Regular cardiac myocyte (primary cell): ENCODE data around the gene FCER1G. TPM values are rescaled to one million over a fixed set of nuclear protein-coding genes. Genes with fewer than 3 reads are reported as not detected.

Source experiments
- total RNA-seq: library from RNA; depleted of rRNA; stranded (reverse); fragments of >200 nt; gene quantifications from 2 replicates; pipeline ENCODE4 v1.2.3, GENCODE V29; 2014

FCER1G gene
- 0.38 TPM in 1 of 2 replicates, not detected in the other for total RNA-seq

DNA sequence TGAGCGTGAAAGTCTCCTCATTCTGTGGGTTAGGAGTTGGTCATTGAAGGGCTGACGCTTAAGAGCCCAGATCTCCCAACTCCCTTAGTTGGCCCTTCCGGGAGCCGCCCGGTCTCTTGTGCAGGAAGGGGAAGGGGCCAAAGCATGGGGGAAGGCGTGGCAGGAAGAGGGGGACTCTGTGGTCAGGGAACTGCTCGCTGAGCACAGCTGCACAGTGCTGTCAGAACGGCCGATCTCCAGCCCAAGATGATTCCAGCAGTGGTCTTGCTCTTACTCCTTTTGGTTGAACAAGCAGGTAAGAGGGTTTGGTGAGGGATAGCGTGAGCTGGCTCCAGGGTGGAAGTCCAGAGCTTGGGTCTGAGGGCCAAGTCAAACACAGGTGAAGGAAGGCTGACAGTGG is at the start of gene FCER1G:
TSS of gene FCER1G (plus strand) at position 220 of the 400 bp plus-strand sequence. CDS start at position 247, 27 bp downstream.

DNA sequence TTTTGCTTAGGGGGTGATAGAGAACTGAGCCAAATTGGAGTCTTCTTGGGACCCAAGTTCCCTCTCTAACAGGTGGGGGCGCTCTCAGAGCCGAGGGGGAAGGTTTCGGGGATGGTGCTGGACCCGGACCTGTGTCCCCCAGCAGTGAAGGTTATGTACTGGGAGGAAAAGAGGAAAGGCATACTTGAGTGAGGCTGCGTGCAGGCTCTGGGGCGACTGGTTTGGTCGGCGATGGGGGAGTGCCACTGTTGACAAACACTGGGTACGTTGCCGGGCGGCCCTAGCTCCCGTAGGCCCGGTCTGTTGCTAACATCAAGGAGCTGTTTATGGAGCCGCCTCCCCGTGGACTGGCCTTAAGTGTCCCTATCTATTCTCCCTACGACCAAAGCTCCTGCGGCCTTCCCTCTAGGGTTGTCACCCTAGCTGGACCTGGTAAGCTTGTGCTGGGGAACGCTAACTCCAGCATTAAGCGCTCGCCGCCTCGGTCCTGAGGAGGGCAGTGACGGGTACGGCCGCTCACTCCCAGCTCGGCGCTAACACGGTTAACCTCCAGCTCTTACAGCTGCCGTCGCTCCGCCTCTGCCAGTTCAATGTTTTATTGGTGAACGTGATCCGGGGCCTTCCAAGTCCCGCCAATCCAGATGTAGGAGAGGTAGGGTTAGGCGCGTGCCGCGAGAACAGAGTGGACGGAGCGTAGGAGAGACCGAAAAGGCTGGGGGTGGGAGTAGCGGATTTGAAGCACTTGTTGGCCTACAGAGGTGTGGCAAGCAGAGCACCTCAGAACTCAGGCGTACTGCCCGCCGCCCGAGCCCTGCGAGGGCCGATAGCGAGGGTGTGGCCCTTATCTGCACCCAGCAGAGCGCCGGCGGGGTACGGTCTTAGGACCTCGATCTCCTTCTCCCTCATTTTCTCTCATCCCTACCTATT is 49.1 kb upstream of the FCER1G start, which contains the start of gene PPOX:
TSS of gene PPOX (plus strand) at position 685 of the 927 bp plus-strand sequence. CDS start 422 bp downstream, outside the sequence.

DNA sequence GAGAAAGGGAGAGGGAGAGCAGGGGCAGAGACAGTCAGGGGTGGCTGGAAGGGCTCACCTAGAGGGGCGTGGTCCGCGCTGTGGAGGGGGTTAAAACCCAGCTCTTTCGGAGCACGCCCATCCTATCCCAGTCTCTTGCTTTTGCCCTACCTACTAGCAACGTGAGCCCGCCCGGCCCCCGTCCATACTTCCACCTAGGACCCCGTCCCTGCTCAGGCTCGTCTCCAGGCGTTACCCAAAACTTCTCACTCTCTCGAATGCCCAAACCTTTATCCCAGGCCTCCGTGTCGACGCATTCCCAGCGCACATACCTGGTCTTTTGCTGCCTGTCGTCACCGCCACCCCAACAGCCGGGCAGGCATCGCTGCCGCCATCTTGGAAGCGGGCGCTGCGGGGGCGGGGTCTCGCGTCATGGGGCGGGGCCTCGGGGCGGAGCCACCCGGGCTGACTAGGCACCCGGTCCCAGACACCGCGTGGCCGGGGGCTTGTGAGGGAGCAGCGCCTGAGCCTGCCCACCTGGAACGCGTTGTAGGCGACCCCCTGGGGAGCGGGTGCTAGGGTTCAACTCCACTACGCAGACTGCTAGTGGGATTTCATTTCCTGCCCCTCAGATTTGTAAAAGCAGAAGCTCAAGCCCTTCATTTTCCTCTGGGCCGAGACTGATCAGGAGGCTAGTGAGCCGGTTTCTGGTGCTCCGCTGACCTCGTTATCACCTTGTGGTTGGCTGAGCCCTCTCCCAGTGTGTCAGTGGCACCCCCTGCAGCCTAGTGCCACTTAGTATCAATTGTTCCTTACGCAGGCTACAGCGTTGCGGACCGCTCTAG is 37.8 kb upstream of the FCER1G start, which contains the start of gene B4GALT3:
TSS of gene B4GALT3 (minus strand) at position 396 of the 824 bp plus-strand sequence. CDS start 1,447 bp downstream, outside the sequence.

DNA sequence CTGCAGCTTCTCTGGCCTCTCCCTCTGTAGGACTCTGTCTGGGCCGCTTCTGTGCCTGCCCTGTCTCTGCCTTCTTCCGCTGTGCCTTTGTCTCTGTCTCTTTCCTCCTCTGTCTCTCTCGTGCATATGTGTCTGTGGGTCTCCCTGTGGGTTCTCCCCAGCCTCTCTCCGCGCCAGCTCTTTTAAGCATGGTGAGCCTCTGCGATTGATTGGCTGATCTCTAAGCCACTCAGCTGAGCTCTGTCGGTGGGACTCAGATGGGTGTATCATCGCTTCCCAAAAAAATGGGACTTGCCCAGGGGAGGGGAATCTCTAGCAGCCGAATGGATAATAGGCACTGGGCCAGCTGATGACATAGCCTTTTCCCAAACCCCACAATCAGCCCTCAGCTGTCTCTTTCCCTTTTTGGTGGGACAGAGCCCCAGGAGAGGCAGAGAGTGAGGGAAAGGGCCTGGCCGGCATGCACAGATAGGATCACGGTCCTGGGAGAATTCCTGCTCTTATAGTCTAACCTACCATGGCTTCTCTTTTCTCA is 16.1 kb upstream of the FCER1G start, which contains the start of gene ADAMTS4:
TSS of gene ADAMTS4 (minus strand) at position 158 of the 535 bp plus-strand sequence. CDS start 427 bp downstream, outside the sequence.

DNA sequence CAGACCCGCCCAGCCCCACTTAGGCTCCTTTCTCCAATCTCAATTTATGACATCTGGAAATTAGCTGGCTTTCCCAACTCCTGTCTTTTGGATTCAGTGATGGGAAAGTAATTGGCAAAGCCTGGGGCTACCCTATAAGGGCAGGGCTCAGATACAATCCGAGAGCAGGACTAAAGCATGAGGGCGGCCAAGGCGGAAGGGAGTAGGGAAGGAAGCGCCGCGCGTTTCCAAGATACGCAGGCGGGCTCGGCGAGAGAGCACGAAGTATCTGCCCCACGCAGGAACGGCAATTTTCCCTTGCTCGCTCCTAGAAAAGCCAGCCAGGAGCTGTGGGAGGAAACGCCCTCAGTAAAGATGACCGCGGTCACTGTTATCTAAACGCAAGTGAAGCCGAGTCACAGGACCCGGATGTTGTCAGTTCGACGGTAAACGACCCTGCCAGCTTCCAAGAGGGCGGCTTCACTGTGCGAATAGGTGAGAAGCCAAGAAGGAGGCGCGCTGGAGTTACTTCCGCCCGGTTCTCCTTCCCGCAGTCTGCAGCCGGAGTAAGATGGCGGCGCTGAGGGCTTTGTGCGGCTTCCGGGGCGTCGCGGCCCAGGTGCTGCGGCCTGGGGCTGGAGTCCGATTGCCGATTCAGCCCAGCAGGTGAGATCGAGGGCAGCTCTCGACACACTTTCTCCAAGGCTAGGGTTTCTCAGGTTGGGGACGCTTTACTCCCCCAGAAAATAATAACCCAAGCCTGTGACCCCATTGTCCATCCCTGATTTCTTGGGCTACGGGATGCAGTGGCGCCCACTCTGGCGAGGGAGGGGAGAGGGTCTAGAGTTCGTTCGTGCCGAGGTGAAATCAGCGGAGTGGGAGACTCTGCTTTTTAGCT is 13.0 kb upstream of the FCER1G start, which contains the start of gene NDUFS2:
TSS of gene NDUFS2 (plus strand) at position 532 of the 877 bp plus-strand sequence. CDS start at position 551, 19 bp downstream.

DNA sequence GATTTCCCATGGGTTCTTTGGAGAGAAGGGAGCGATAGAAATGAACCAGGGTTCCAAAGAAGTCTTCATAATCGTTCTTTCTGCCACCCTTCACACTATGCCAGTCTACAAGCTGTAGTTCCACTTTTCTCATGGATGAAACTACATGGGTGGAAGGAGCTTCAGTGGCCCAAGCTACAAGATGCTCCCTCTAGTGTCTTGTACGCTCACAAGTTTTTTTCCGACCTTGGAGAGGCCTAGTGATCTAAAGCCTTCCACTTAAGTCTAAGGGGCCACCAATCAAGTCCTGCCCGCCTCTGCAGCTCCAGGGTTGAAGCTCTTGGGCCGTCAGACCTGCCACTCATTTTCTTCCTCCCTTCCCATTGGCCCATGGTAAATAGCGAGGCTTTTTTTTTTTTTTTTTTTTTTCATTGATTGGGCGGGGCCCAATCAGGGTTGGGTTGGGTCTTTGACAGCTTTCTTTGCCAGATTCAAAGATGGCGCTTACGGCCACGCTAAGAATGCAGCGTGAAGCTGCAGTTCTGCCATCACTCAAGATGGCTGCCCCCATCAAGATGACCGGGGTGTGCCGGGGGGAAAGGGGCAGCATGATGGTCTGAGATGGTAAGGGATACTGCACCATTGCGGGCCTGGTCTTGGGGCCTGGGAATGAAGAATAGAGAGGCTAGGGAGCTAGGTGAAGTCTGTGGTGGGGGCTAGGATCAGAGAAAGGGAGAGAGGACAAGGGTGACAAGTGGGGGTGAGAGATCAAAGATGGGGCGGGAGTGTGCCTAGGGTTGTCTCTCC is 10.6 kb downstream of the FCER1G start, which contains the start of gene TOMM40L:
TSS of gene TOMM40L (plus strand) at position 527 of the 786 bp plus-strand sequence. CDS start 430 bp downstream, outside the sequence.

DNA sequence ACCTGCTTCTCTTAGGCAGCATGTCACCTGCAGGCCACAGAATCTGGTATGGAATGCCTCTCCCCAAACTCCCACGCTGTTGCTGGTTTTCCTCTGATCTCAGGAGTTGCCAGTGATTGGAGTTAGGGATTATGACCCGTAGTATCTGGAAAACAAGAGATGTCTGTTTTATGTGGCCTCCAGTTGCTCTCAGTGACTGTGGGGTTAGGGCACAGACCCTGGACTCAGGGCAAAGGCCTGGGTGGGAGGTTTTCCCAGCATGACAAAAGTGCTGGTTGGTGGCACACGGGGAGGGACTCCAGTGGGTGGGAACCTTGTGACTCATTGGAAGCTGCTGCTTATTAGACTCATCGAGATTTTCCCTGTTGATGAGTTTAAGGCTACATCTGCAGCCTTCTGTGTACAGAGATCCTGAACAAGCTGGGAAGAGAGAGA is 23.0 kb downstream of the FCER1G start, which contains the start of gene NR1I3:
TSS of gene NR1I3 (minus strand) at position 165 of the 435 bp plus-strand sequence. CDS start 1,638 bp downstream, outside the sequence.

DNA sequence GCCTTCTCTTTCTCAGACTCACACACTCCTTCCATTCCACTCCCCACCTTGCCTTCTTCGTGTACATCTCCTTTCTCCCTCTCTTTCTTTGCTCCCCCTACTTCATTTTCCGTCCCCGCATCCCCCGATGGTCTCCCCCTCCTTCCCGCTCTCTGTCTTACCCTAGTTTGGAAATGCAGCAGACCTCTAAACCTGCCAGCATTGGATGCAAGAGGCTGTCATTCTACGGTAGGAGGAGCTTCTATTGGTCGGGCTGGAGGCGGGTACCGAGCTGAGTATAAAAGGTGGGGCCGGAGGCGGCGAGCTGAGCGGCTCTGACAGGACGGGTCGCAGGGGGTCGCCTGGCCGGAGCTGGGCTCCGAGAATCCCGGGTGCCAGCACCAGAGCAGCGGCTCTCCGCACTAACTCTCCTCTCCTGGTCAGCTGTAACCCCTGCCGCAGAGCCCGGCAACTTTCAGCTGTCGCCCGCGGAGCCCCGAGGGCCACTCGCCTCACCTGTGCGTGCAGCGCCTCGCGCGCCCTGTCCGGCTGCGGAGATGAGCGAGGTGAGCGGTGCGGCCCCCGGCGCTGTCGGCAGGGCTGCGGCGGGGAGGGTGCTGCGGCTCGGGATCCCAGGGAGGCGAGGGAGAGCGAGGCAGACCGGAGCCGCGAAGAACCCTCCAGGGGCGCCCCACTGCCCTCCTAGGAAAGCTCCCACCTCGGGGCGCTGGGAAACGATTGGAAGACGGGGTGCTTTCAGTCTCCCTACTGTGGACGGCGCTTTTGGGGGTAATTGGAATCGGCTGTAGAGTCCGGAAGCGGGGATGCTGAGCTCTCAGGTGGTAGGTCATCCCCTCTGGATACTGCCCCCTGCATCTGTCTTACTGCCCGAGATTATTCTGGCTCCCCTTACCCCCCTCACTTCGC is 43.6 kb downstream of the FCER1G start, which contains the start of gene PCP4L1:
TSS of gene PCP4L1 (plus strand) at position 307 of the 906 bp plus-strand sequence. CDS start at position 537, 230 bp downstream.

Other genes starting within 250 kb of the FCER1G start
- 24.7 and 44.3 TPM in 2 replicates for gene F11R, start 194.1 kb upstream of the FCER1G start, total RNA-seq
- gene TSTD1, start 176.3 kb upstream of the FCER1G start, total RNA-seq, result 19.6 and 41.4 TPM in 2 replicates
- gene USF1, start 169.3 kb upstream of the FCER1G start, total RNA-seq, result 72.7 and 94.5 TPM in 2 replicates
- gene ARHGAP30, start 145.4 kb upstream of the FCER1G start, total RNA-seq, result not detected in 2 replicates
- 0.19 and 0.56 TPM in 2 replicates for gene NECTIN4, start 125.7 kb upstream of the FCER1G start, total RNA-seq
- gene KLHDC9, start 116.9 kb upstream of the FCER1G start, total RNA-seq, result 0.28 and 0.38 TPM in 2 replicates
- 28.8 and 112 TPM in 2 replicates for gene PFDN2, start 97.3 kb upstream of the FCER1G start, total RNA-seq
- 21.4 and 22.0 TPM in 2 replicates for gene NIT1, start 97.2 kb upstream of the FCER1G start, total RNA-seq
- gene DEDD, start 82.6 kb upstream of the FCER1G start, total RNA-seq, result 19.2 and 28.8 TPM in 2 replicates
- 109 and 118 TPM in 2 replicates for gene UFC1, start 61.3 kb upstream of the FCER1G start, total RNA-seq
- 5.8 and 7.3 TPM in 2 replicates for gene USP21, start 55.8 kb upstream of the FCER1G start, total RNA-seq
- 9.3 and 10.0 TPM in 2 replicates for gene PPOX, start 48.9 kb upstream of the FCER1G start, total RNA-seq
- gene B4GALT3, start 37.8 kb upstream of the FCER1G start, total RNA-seq, result 20.9 and 27.9 TPM in 2 replicates
- gene ADAMTS4, start 16.2 kb upstream of the FCER1G start, total RNA-seq, result 22.2 and 110 TPM in 2 replicates
- gene NDUFS2, start 12.9 kb upstream of the FCER1G start, total RNA-seq, result 147 and 216 TPM in 2 replicates
- gene APOA2, start 8.3 kb downstream of the FCER1G start, total RNA-seq, result not detected in 2 replicates
- gene TOMM40L, start 10.8 kb downstream of the FCER1G start, total RNA-seq, result 10.4 and 14.6 TPM in 2 replicates
- gene NR1I3, start 22.9 kb downstream of the FCER1G start, total RNA-seq, result not detected in 2 replicates
- gene PCP4L1, start 43.5 kb downstream of the FCER1G start, total RNA-seq, result under 0.01 TPM in 1 of 2 replicates, not detected in the other
- gene MPZ, start 94.7 kb downstream of the FCER1G start, total RNA-seq, result 1.7 and 2.3 TPM in 2 replicates
- gene SDHC, start 99.1 kb downstream of the FCER1G start, total RNA-seq, result 21.4 and 23.6 TPM in 2 replicates
- not detected in 2 replicates for gene CFAP126, start 152.6 kb downstream of the FCER1G start, total RNA-seq